Fibroblast of skin of back (primary cell): ENCODE results near the gene FANCF. TPM values are rescaled to one million over a fixed set of nuclear protein-coding genes. Genes with fewer than 3 reads are reported as not detected.
"Not testable (repeated sequence)": the region's sequence is repeated elsewhere in the genome, so short reads cannot be mapped to it uniquely, and the experiment has no call there.

Experiments used
- DNase-seq: peaks from one replicate; pipeline ENCODE4 v3.0.0-alpha.2; 2013
- polyA plus RNA-seq, 2 experiments: library from polyadenylated mRNA; unstranded; fragments of 120-200 nt; gene quantifications; one replicate each; pipeline ENCODE4 v1.2.1, GENCODE V29; 2013; ENCODE audit not compliant: insufficient read length in 2 of 2

FANCF gene, protein sequence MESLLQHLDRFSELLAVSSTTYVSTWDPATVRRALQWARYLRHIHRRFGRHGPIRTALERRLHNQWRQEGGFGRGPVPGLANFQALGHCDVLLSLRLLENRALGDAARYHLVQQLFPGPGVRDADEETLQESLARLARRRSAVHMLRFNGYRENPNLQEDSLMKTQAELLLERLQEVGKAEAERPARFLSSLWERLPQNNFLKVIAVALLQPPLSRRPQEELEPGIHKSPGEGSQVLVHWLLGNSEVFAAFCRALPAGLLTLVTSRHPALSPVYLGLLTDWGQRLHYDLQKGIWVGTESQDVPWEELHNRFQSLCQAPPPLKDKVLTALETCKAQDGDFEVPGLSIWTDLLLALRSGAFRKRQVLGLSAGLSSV
- 5.0 TPM for polyA plus RNA-seq (2013, experiment 1 of 2; ENCODE audit: insufficient read length)
- 4.5 TPM for polyA plus RNA-seq (2013, experiment 2 of 2; ENCODE audit: insufficient read length)

GRCh38 chr11:22625448-22626287, at the start of gene FANCF:
FANCF (minus strand) TSS chr11:22625823; CDS start chr11:22625810, 13 bp downstream.
- DNase-seq, result peak; percentile 99

DNA sequence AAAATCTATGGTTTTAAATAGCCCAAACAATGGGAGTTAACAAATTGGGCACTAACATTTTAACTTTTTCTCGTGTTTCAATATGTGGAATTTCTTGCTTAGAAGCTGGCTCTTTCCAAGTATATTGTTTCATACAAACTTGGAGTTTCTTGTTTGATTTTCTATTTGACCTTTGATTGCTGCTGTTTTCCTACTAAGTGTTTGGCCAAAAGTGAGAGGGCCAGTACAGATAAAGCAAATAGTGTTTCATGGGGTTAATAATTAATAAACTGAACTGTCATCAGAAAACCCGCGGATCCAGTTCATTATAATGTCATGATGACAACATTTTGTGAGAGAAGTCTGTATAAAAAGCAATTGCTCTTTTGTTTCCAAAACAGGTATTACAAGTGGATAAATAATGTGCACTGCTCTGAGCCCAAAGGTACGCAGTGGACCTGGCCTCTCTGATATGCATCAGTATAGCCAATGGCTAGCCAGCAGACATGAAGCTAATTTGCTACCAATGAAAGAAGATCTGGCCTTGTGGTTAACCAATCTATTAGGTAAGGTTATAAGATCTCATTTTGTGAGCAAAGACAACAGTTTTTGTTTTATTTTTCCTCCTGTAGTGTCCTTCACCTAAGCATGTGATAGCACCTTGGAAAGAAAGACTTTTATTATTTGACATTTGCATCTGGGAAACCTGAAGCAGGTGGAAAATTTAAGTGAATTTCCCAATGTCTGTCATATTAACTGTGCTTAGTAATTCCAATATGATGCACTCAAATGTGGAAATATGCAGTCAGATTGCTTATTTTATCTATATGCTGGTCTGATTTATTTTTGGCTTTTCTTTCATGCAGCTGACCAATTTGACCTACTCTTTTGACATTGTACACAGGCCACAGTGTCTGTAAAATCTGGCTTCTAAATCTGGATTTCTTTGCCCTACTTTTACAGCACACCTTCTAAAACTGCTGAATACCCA, 49.1 kb upstream of the FANCF start:
- DNase-seq, result no peak

DNA sequence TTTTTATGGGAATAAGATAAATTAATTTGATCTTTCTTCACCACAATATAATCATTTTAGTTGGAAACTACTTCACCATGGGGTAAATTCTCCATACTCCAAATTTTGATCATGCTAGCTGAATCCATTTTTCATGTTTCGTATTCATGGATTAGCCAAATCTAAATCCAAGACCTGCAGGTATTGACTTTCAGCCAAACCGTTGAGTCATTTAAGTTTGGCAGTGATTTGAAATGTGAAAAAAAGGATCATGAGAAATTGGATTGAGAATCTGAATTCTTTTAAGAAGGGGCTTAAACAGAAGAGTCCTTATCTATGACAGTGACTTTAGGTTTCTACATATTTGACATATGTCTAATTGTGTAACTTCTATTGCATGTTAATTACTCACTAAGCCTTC, 46.1 kb upstream of the FANCF start:
- no peak for DNase-seq

- peak; percentile 20 for DNase-seq
These were observed 45.2 kb upstream of the FANCF start for GRCh38 chr11:22670830-22671229.

- no peak for DNase-seq
These were observed 43.7 kb upstream of the FANCF start for GRCh38 chr11:22669368-22669767.

DNA sequence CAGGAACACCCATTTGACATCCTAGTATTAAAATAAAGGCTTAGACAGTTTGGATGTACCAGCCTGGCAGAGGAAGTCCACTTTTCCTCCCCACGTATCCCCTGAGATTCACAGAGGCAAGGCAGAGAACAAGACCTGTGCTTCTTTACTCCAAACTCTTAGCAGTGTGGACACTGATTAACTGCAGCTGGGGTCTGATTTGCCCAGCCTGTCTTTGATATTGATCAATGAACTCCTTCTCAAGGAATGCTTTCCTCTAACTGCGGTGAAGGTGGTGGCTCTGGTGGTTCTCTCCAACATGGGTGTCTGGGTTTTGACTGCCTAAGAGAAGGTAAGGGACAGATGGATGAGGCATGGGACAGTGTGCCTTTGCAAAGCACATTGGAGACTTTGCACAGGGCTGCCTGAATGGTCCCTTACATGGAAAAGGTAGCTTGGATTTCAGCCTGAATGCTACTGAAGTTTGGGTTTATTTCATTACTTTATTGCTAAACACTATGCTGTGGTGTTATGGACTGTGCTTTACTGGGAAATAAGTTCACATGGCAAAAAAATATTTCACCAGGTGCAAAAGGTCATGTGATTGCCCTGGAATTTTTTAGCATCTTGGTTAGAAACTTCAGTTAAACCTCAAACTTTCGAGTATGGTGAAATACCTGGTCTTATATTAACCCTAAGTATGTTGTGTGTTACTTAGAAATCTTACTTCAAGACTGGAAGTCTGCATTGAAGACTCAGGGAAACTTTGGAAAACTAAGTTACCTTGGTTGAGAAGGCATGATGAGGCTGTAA, 42.6 kb upstream of the FANCF start:
- DNase-seq, result no peak

GRCh38 chr11:22666688-22667439, 41.2 kb upstream of the FANCF start:
- peak; percentile 31 for DNase-seq

GRCh38 chr11:22666325-22666687, 40.7 kb upstream of the FANCF start, which contains the start of gene GAS2:
GAS2 (plus strand) TSS chr11:22666611; CDS start chr11:22674870, 8,259 bp downstream.
- no peak for DNase-seq

GRCh38 chr11:22659783-22660182, 34.2 kb upstream of the FANCF start:
- DNase-seq, result no peak

- no peak for DNase-seq
These were observed 31.6 kb upstream of the FANCF start for GRCh38 chr11:22657101-22657694.

DNA sequence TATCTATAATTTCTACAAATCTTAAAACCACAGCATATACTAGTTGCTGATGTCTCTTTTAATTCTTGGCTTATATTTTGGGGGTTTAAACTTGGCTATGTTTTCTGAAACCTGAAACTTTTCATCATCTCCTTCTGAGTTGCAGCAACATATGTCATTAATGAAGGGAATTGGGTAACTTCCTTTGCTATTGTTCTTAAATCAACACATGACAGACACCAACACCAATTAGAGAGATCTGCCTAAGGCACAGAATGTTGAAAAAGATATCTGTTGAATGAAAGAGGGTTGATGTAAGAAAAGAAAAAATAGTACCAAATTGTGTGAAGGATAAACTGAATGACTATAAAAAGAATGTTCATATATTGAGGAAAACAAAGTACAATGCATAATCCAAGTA, 30.5 kb upstream of the FANCF start:
- DNase-seq, result no peak

GRCh38 chr11:22652346-22652745, 26.7 kb upstream of the FANCF start:
- DNase-seq, result not testable (repeated sequence)

DNA sequence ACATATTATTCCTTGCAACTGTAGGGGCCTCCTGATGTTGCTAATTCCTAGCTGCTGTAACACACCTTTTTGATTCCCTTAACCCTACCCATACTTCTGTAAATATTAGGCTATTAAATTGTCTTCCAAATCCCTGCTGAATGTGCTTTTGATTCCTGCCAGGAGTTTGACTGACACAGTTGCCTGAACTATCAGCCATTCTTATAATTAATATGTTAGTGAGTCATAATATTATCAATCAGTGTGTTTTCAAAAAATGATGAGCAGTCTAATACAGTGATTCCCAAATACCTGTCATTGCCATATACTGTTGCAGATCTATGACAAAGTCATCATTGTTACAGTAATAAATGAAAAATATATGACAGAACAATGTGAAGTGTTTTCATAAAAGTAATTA, 15.9 kb upstream of the FANCF start:
- DNase-seq, result no peak

- no peak for DNase-seq
These were observed 15.2 kb upstream of the FANCF start for GRCh38 chr11:22640862-22641261.

- no peak for DNase-seq
These were observed 10.1 kb upstream of the FANCF start for GRCh38 chr11:22635689-22636088.

GRCh38 chr11:22634897-22635629, 9.4 kb upstream of the FANCF start:
- peak; percentile 21 for DNase-seq

- no peak for DNase-seq
These were observed 7.8 kb upstream of the FANCF start for GRCh38 chr11:22633354-22633902.

GRCh38 chr11:22627421-22627820, 1.8 kb upstream of the FANCF start:
- no peak for DNase-seq

DNA sequence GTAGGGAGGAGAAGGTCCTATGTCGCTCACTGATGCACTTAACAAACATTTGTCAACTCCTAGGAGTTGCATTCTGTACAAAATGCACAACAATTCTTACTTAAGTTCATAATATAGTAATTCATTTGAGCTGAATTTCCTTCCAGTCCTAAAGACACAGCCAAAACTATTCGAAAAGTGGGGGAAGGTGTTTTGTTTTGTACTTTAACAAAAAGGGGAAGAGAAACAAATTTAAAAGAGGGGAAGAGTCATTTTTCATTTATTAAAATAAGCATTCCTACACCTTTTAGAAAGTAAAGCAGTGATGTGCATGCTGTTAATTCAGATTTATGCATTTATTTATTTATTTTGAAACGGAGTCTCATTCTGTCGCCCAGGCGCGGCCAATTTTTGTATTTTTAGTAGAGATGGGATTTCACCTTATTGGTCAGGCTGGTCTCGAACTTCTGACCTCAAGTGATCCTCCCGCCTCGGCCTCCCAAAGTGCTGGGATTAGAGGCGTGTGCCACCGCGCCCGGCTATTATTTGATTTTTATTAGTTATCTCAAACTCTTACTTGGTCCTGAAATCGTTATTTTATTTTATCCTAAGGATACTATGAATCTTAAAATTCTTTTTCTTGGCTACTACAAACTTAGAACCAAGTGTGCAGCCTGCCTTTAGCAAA, 1.1 kb upstream of the FANCF start:
- DNase-seq, result no peak
